CD4-positive, alpha-beta T cell treated with Interleukin-15 for 4 hours (primary cell): ENCODE measurements around the gene PHETA1.
"Not testable (repeated sequence)": the region's sequence is repeated elsewhere in the genome, so short reads cannot be mapped to it uniquely, and the experiment has no call there.

Experiments used
- DNase-seq: peaks from one replicate; pipeline ENCODE4 v3.0.0-alpha.2; 2020; ENCODE audit warnings: low spot score

Gene PHETA1

DNA sequence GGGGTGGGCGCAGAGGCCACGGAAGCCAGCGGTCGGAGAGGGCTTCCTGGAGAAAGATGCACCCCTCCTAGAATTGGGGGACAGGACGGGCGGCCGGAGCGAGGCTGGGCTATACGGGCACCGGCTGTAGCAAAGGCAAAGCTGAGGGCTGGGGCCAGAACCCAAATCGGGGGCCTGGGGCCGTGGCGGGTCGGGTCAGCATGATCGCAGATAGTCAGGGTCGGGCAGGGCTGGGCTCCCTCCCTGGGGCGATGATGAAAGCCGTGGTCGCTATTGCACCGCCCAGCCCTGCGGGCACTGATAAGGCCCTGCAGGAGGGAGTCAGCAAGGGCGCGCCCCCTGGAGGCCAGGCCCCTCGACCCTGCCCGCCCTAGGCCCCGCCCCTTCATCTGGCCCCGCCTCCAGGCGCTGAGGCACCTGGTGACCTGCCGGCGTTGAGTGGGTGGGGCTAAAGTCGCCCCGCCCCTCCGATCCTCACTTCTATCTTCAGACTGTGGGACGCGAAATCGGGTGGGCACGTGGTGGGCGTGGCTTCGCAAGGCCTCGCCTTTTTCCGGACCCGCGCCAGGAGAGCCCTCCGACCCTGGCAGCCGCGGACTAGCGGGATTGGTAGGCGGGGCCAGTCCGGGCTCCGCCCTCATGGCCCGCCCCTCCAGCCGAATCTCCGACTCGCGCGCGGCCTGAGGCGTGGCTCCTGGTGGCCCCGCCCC, 36.4 kb upstream of the PHETA1 start:
- DNase-seq = peak; percentile 98

DNA sequence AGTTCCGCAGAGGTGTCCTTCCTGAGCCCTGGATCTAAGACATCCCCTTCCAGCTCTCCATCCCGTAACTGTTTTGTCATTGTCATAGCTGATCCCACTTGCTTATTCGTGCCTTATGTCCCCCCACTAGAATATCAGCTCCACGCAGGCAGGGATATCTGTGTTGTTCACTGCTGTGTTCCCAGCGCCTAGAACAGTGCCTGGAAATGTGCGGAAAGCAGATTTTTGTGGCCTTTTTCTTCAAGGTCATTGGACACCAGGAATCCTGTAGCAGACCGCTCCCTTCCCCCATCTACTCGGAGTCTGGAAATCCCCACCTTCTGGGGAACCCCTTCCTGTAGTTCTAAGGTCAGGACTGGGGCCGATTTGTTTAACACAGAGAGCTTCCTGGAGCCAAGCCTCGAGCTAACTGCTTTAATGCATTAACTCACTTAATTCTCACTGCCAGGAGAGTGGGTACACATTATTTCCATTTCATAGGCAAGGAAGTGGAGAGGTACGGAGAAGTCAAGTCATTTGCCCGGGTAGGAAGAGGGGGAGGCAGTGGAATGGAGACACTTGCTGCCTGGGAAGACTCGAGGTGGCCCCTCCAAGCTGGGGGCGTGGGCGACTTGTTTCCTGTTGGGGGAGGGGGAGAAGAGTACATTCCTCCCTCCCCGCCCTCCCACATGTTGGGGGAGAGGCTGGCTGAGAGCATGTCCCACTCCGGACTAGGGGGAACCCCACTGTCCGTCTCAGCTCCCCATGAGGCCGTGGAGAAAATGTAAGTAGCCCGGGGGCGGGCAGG, 35.7 kb upstream of the PHETA1 start:
- peak; percentile 53 for DNase-seq

DNA sequence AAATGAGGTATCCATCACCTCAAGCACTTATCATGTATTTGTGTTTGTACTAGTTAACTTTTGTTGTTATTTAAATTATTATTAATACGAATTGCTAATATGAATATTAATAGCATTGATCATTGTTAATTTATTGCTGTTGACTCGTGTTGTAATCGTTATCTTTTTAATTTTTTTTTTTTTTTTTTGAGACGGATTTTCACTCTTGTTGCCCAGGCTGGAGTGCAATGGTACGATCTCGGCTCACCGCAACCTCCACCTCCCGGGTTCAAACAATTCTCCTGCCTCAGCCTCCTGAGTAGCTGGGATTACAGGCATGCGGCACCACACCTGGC, 33.6 kb upstream of the PHETA1 start:
- not testable (repeated sequence) for DNase-seq

DNA sequence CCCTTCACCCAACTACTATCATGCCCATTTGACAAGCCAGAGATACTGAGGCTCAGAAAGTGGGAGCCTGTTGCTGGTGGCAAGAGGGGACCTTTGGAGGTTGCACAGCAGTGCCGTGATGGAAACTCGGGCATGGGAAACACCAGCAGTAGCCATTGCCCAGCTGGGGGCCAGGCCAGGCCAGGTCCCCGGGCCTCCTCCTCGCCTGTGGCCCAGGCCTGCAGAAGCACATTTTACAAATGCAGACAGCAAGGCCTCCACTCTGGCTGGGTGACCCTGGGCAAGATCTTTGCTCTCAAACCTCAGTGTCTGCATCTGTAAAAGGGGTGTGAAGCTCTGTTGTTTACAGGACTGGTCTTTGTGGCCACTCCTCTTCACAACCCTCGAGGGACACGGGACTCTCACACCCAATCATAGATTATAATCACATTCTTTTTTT, 32.3 kb upstream of the PHETA1 start:
- DNase-seq = no peak

DNA sequence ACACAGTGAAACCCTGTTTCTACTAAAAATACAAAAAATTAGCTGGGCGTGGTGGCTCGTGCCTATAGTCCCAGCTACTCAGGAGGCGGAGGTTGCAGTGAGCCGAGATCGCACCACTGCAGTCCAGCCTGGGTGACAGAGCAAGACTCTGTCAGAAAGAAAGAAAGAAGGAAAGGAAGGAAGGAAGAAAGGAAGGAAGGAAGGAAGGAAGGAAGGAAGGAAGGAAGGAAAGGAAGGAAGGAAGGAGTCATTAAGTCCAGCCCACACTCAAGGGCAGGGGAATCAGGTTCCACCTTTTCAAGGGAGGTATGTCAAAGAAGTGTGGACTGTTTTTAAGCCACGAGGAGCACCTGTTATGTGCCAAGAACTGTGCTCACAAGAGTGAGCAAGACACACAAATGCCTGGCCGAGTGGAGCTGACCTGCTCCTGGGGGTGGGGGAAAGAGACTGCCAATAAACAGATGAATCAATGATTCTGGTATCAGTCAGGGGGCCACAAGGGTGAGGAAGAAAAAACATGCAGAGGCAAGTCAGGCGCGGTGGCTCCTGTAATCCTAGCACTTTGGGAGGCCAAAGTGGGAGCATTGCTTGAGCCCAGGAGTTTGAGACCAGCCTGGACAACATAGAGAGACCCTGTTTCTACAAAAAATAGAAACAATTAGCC, 31.0 kb upstream of the PHETA1 start:
- not testable (repeated sequence) for DNase-seq

DNA sequence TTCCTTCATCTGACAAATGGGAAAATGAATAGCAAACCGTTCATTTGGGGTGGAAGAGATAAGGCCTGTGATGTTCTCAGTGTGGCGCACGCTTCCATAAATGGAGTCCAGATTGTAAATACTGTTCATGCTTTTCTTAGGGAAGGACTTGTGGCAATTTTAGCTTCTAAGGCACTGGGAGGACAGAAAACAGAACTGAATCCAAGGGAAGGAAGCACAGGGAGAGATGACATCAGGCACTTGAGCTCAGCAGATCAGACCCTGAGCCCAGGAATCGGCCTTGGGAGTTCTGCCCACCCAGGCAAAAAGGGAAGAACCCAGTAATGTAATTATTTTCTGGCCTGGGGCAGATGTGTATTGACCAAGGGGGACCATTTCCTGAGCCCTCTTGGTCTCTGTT, 29.6 kb upstream of the PHETA1 start:
- no peak for DNase-seq

DNA sequence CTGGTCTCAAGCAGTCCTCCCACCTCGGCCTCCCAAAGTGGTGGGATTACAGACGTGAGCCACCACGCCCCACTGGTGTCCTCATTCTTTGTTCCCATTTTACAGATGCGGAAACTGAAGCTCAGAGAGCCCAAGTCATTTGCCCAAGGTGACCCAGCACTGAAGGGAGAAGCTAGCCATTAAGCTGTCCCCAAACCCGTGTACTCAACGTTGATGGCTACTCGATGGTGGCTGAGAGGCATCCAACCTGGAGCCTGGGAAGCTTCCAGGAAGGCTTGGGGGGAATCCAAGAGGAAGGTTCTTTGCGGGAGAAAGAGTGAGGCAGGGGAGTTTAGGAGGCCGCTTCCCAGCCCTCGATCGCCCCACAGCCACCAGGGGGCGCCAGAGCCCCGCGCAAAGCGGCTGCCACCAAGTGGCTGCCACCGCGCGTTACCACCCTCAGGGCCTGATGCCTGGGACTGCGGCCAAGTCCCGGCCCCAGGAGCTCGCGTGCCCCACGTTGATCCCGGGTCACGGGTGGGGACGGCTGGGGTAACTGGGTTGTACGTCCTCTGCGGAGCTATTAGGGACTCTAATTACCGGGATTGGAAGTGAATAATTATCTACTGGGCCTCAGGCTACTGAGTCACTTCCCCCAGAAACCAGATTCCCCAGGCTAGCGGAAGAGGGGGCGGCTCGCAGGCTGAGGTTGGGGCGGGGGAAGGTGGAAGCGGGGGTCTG, 28.0 kb upstream of the PHETA1 start:
- peak; percentile 85 for DNase-seq

DNA sequence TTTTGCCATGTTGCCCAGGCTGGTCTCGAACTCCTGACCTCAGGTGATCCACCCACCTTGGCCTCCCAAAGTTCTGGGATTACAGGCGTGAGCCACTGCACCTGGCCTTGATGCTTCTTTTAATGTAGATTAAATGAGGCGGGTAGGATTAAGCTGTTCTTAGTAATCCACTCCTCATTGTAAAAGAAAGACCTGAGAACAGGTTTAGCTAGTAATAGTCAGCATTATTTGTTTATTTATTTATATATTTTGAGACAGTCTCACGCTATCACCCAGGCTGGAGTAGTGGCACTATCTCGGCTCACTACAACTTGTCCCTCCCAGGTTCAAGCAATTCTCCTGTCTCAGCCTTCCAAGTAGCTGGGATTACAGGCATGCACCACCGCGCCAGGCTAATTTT, 27.4 kb upstream of the PHETA1 start:
- not testable (repeated sequence) for DNase-seq

DNA sequence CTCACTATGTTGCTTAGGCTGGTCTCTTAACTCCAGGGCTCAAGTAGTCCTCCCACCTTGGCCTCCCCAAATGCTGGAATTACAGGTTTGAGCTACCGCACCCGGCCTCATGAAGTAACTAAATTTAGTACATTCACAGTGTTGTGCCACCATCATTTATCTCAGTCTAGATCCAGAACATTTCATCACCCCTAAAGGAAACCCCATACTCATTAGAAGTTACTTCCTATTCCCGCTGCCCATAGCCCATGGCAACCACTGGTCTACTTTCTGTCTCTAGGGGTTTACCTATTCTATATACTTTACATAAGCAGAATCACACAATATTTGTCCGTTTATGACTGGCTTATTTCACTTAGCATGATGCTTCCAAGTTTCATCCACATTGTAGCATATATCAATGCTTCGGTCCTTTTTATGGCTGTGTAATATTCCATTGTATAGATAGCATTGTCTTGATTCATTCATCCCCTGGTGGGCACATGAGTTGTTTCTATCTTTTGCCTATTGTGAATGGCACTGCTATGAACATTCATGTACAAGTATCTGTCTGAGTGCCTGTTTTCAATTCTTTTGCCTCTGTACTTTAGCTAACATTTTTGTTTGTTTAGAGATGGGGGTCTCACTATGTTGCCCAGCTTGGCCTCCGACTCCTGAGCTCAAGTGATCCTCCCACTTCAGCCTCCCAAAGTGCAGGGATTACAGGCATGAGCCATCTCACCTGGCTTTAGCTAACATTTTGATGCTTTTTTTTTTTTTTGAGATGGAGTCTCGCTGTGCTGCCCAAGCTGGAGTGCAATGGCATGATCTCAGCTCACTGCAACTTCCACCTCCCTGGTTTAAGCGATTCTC, 26.7 kb upstream of the PHETA1 start:
- DNase-seq = no peak

DNA sequence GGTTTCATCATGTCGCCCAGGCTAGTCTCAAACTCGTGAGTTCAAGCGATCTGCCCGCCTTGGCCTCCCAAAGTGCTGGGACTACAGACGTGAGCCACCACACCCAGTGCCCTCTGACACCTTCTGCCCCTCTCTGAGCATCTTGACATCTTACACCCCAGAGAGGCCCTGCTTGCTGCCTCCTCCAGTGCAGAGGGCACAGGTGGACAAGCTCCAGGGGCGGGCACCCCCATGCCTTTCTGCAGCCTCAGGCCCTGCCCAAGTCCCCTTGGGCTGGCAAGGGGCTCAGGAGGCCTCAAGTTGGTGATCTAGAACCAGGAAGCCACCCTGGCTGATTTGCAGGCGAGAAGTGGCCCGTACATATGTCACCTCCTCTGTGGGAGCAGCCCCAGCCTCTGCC, 25.6 kb upstream of the PHETA1 start:
- no peak for DNase-seq

DNA sequence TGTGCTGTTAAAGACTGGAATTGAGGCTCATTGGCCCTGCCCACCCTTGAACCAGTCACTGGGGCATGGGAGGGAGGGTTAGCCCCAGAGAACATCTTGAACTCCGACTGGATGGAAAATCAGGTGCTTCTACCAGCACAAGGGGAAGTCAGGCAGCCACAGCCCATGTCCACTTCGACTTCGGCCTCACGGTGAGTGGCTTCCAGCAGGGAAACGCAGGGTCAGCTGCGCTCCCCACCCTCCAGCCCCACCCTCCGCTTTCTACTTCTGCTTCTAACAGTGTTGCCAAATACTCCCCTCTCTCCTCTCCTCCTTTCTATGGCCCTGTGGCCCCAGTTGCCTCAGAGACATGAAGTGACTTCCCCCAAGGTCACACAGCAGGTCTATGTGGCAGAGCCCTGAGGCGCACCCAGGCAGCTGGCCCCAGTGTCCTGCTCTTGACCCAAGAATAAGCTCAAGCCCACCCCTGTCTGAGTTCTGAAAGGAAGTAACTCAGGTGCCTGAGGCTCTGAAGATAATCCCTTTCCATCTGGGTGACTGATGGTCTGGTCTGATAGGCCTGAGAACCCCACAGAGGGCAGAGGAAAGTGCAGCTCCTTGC, 24.9 kb upstream of the PHETA1 start:
- no peak for DNase-seq

DNA sequence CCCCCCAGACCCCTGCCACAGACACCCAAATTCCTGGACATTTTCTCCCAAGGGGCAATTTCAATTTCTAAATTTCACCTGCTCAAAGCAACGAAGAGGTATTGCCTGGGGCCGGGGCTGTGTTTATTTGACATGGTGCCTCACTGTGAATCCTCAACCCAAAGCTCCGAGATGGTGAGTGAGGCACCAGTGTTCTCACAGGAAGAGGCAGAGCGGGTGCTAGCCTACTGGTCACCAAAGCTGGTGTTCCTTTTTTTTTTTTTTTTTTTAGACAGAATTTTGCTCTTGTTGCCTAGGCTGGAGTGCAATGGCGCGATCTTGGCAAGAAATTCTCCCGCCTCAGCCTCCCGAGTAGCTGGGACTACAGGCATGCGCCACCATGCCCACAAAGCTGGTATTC, 22.0 kb upstream of the PHETA1 start:
- DNase-seq = no peak

DNA sequence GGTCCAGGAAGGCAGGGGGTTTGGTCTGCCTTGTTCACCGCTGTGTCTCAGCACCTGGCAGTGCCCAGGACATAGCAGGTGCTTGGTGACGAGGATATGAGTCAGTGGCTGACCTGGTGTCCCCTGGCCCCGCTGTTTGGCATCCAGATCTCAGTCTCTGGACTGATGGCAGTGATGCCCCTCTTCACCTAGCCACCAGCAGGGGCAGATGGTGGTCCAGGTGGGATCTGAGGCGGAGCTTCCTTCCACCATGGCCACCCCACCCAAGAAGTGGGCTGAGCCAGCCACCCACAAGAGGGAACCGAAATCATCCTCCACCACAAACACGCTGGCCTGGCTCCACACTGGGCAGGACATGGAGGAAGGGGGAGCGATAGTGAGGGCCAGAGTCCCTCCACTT, 20.7 kb upstream of the PHETA1 start:
- no peak for DNase-seq

DNA sequence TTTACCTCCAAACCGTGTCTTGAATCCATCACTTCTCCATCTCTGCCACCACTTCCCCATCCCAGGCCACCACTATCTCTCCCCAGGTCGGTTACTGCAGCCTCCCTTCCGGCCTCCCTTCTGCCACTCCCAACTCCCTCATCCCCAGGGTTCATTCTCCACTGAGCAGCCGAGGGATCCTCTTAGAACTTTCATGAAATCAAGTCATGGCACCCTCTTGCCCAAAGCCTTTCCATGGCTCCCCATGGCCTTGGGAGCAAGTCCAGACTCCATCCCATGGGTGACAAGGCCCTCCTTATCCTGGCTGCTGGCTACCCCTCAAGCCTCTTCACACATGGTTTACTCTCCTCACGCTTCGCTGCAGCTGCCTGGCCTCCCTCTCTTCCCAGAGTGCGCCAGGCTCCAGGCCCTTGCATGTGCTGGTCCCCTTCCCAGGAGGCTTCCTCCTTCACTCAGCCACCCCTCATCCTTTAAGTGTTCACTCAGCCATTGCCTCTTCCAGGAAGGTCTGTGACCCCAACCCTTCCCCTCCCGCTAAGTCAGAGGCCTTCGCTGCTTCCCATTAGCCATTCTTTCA, 18.9 kb upstream of the PHETA1 start:
- no peak for DNase-seq

DNA sequence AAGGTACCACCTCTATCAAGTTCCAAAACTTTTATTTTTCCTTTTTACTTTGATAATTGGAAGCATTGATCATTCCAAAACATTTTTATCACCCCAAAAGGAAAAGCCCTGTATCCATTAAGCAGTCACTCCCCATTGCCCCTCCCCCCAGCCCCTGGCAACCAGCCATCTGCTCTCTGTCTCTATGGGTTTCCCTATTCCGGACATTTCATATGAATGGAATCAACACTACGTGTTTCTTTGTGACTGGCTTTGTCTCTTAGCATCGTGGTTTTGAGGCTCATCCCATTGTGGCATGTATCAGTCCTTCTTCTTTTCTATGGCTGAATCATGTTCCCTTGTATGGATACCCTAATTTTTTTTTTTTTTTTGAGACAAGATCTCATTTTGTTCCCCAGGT, 18.0 kb upstream of the PHETA1 start:
- DNase-seq = no peak

DNA sequence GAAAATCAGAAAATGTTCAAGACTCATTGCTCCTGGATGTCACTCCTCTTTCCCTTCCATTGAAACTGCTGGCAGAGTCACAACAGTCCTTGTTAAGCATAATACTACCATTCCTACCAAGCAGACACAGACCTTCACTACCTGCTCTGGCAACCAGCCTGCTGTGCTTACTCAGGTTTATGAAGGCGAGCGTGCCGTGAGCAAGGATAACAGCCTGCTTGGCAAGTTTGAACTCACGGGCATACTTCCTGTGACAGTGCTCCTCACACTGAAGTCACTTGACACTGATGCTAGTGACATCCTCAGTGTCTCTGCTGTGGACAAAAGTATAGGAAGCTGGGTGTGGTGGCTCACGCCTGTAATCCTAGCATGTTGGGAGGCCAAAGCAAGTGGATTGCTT, 15.7 kb upstream of the PHETA1 start:
- DNase-seq = no peak

DNA sequence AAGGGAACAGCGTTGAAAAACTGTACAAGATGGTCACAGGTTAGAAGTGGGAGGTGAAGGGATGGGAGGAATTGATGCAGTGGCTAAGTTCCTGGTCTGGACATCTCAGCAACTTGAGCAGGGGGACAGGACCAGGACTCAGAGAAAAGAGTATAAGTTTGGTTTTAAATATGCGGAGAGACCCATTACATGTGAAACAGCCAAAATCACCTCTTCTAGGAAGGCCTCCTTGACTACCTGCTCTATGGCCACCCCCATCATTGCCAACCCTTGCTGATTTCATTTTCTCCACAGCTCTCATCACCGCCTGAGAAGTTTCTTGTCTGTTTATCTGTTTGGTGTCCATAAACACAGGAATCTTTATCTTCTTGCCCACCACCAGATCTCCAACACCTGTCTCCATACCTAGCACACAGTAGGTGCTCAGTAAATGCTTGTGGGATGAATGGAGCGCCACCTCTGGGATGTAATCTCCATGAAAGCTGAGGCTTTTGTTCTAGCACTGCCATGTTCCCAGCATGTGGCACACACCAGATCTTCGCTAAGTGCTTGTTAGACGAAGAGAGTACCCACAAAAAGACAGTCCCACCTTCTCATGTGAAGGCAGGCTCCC, 11.2 kb upstream of the PHETA1 start:
- no peak for DNase-seq

DNA sequence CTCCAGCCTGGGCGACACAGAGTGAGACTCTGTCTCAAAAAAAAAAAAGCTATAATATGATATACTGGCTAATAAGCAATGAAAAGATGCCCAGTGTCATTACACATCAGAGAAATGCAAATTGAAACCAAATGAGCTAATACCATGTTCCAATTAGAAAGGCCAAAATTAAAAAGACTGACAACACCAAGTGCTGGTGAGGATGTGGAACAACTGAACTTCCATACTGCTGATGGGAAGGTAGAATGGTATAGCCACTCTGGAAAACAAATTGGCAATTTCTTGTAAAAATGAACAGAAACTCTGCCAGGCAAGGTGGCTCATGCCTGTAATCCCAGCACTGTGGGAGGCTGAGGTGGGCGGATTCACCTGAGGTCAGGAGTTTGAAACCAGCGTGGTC, 8.5 kb upstream of the PHETA1 start:
- DNase-seq = no peak

DNA sequence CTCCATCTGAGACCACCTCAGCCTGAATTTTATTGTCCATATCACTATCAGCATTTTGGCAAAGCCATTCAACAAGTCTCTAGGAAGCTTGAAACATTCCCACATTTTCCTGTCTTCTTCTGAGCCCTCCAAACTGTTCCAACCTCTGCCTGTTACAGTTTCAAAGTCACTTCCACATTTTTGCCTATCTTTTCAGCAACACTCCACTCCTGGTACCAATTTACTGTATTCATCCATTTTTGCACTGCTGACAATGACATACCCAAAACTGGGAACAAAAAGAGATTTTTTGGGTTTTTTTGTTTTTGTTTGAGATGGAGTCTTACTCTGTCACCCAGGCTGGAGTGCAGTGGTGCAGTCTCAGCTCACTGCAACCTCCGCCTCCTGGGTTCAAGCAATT, 4.3 kb upstream of the PHETA1 start:
- DNase-seq = not testable (repeated sequence)

DNA sequence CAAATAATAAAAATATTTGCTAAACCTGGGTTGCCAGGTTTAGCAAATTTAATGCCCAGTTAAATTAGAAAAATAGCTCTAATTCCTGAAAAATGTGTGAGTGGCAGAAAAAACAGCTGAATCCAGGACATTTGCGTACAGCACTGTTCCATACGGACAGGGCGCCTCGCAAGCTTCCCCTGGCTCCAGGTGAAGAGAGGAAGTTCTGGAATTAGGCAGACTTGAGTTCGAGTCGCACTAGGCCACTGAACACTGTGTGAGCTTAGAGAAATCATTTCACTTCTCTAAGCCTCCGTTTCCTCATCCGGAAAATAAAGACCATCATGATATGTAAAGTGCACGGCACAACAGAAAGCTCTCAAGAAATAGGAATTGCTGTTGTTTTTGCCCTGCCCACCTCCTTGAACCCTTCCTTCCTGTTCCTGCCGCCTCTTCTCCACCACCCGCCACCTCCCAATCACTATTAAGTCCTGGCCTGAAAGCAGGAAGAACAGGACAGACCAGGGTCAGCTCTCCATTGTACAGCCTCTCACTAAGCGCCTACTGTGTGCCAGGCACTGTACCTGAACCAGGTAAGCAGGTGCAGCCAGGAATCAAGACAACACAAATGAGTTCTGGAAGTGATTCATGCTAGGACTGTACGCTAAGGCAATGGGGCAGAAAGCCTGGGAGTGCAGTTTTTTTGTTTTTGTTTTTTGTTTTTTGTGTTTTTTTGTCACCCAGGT, 763 bp upstream of the PHETA1 start:
- no peak for DNase-seq
